Endothelial cell of umbilical vein (primary cell): ENCODE results near the gene SHISA5. TPM values are rescaled to one million over a fixed set of nuclear protein-coding genes. Genes with fewer than 3 reads are reported as not detected.

Experiments
- BruUV-seq: library from RNA; stranded (reverse); fragments of 400-500 nt; replicated peaks from 2 replicates; lab custom pipeline; 2021; lab: Mats Ljungman, UMichigan
- CTCF ChIA-PET: fragments of 300-600, 350-600 bp; sonication (Branson Sonifier 250); formaldehyde crosslinking; loops from one replicate; lab custom pipeline; 2021; ENCODE audit warnings: antibody characterized with exemption, inconsistent platforms; lab: Charles Lee
- POLR2A ChIA-PET: fragments of 300-600, 350-600 bp; sonication (Branson Sonifier 250); formaldehyde crosslinking; loops from one replicate; lab custom pipeline; 2021; ENCODE audit warnings: antibody characterized with exemption, inconsistent platforms; lab: Charles Lee
- DNase-seq: peaks from one replicate; pipeline ENCODE4 v3.0.0-alpha.2; 2011; ENCODE audit warnings: low read depth, low spot score
- FAIRE-seq: peaks from 2 replicates; lab custom pipeline; 2011; peaks lifted over from hg19 to GRCh38; lab: Jason Lieb, UNC
- H2AFZ ChIP-seq: 2 replicates; pipeline ENCODE4 v1.6.0; 2012; ENCODE audit warnings: low read depth, low read length, control low read depth, inconsistent platforms
- H3K27ac ChIP-seq: 2 replicates; pipeline ENCODE4 v1.5.1; 2011; ENCODE audit warnings: low read depth, mild to moderate bottlenecking, control low read depth, low read length, moderate library complexity; ENCODE audit not compliant: insufficient read depth
- H3K27me3 ChIP-seq, 2 experiments: 2 replicates each; pipeline versions ENCODE4 v1.6.0 to v1.6.1; 2011; ENCODE audit warnings: low read length in 2 of 2, mixed read lengths in 1 of 2; ENCODE audit not compliant: control insufficient read depth in 2 of 2, insufficient read depth in 2 of 2
- H3K36me3 ChIP-seq, 2 experiments: 2 replicates in 1 of 2; 3 replicates in 1 of 2; pipeline ENCODE4 v1.5.1; 2011; ENCODE audit warnings: low read length in 2 of 2, mild to moderate bottlenecking in 1 of 2, moderate library complexity in 1 of 2; ENCODE audit not compliant: control insufficient read depth in 2 of 2, insufficient read depth in 2 of 2; ENCODE audit errors: extremely low read depth in 1 of 2
- H3K4me1 ChIP-seq: 3 replicates; pipeline ENCODE4 v1.5.1; 2011; ENCODE audit warnings: mild to moderate bottlenecking, low read length; ENCODE audit not compliant: control insufficient read depth, insufficient read depth; ENCODE audit errors: extremely low read depth
- H3K4me2 ChIP-seq: 2 replicates; pipeline ENCODE4 v1.6.1; 2011; ENCODE audit warnings: low read length, control low read depth, mixed read lengths; ENCODE audit not compliant: insufficient read depth
- H3K4me3 ChIP-seq, 3 experiments: fragments of 200-600 bp in 1 of 3; sonication (generic), shearing (Covaris generic) in 1 of 3; replicated peaks in 1 of 3; 2 replicates each; pipeline ENCODE4 v1.5.1; 2011 to 2016; ENCODE audit warnings: control low read depth in 3 of 3, low read length in 3 of 3, mild to moderate bottlenecking in 2 of 3, inconsistent platforms in 1 of 3, low read depth in 1 of 3, moderate library complexity in 1 of 3; ENCODE audit not compliant: insufficient read depth in 1 of 3
- H3K79me2 ChIP-seq: 2 replicates; pipeline ENCODE4 v1.6.0; 2012; ENCODE audit warnings: low read length, inconsistent platforms; ENCODE audit not compliant: control insufficient read depth, insufficient read depth
- H3K9ac ChIP-seq: replicated peaks from 2 replicates; pipeline ENCODE3; 2011; ENCODE audit warnings: low read length, control low read depth; ENCODE audit not compliant: insufficient read depth; ENCODE audit errors: extremely low read depth
- H3K9me1 ChIP-seq: replicated peaks from 3 replicates; pipeline ENCODE4 v1.6.0; 2011; ENCODE audit warnings: mild to moderate bottlenecking, low read length; ENCODE audit not compliant: control insufficient read depth, insufficient read depth; ENCODE audit errors: extremely low read depth
- H3K9me3 ChIP-seq: replicated peaks from 2 replicates; pipeline ENCODE4 v1.5.1; 2012; ENCODE audit warnings: low read length, inconsistent platforms; ENCODE audit not compliant: control insufficient read depth, insufficient read depth
- H4K20me1 ChIP-seq: replicated peaks from 2 replicates; pipeline ENCODE3; 2011; ENCODE audit warnings: mild to moderate bottlenecking, low read length; ENCODE audit not compliant: control insufficient read depth, insufficient read depth; ENCODE audit errors: extremely low read depth
- EZH2 ChIP-seq: IDR thresholded peaks from 2 replicates; pipeline ENCODE4 v1.6.1; 2012; ENCODE audit warnings: borderline replicate concordance, low read depth, mild to moderate bottlenecking, moderate library complexity, low read length, inconsistent platforms; ENCODE audit not compliant: severe bottlenecking
- FOS ChIP-seq: IDR thresholded peaks from 2 replicates; pipeline ENCODE4 v1.6.1; 2011; ENCODE audit warnings: mild to moderate bottlenecking, low read length, moderate library complexity, borderline replicate concordance; ENCODE audit not compliant: insufficient read depth
- GATA2 ChIP-seq: IDR thresholded peaks from 2 replicates; pipeline ENCODE4 v1.7.0; 2011; ENCODE audit warnings: low read depth, mild to moderate bottlenecking, moderate library complexity, mixed read lengths, low read length; ENCODE audit not compliant: insufficient read length, insufficient read depth
- JUN ChIP-seq: IDR thresholded peaks from 2 replicates; pipeline ENCODE4 v1.6.1; 2011; ENCODE audit warnings: borderline replicate concordance, low read depth; ENCODE audit not compliant: insufficient read length, insufficient read depth
- MYC ChIP-seq: IDR thresholded peaks from one replicate; pipeline ENCODE4 v1.6.1; 2011; ENCODE audit warnings: mild to moderate bottlenecking, low read depth, low read length
- POLR2A ChIP-seq: IDR thresholded peaks from 2 replicates; pipeline ENCODE4 v1.6.1; 2012; ENCODE audit warnings: low read depth, mild to moderate bottlenecking, control low read depth, low read length
- POLR2AphosphoS5 ChIP-seq: IDR thresholded peaks from 2 replicates; pipeline ENCODE4 v1.6.1; 2012; ENCODE audit warnings: low read depth, mild to moderate bottlenecking, control low read depth, low read length, moderate library complexity; ENCODE audit not compliant: insufficient read depth
- dilution Hi-C: fragments of 300-500 bp; cut with MboI; formaldehyde crosslinking; loops from one replicate; pipeline ENCODE4 v1.15.0; 2019; ENCODE audit warnings: low sequenced_read_pairs; ENCODE audit not compliant: extremely low pct_ligation_motif_present
- intact Hi-C: fragments of 100-400 bp; cut with micrococcal nuclease; formaldehyde crosslinking; loops from one replicate; pipeline ENCODE4 v1.10.0; 2022
- polyA plus RNA-seq, 4 experiments: library from polyadenylated mRNA; depleted of rRNA in 3 of 4; stranded (reverse) in 3 of 4; unstranded in 1 of 4; fragments of >200 nt; gene quantifications; 2 replicates each; pipeline versions ENCODE4 v1.2.1 to v1.2.3, GENCODE V29; 2011 to 2012; ENCODE audit warnings: missing spikeins in 1 of 4
- total RNA-seq: library from RNA; stranded (reverse); gene quantifications from 2 replicates; pipeline ENCODE4 v1.2.3, GENCODE V29; 2021
- TF ChIP-seq, protein P1 (sequence below), 2 donors: IDR thresholded peaks; 1 replicate in 1 of 2; 2 replicates in 1 of 2; pipeline ENCODE4 v1.5.1; 2011; ENCODE audit warnings: low read length in 2 of 2, mild to moderate bottlenecking in 2 of 2, moderate library complexity in 2 of 2, control low read depth in 1 of 2, inconsistent platforms in 1 of 2, low read depth in 1 of 2; ENCODE audit not compliant: insufficient read depth in 1 of 2; ENCODE audit errors: extremely low read depth in 1 of 2
- TF ChIP-seq, protein P2 (sequence below): IDR thresholded peaks from 2 replicates; pipeline ENCODE4 v1.6.1; 2011; ENCODE audit not compliant: insufficient read depth, insufficient read length

The SHISA5 gene
- total and polyA plus RNA-seq, 2 donors (not counting 3 experiments of a cell fraction or from before 2014, with no cell fraction given): 205 to 320 TPM

DNA sequence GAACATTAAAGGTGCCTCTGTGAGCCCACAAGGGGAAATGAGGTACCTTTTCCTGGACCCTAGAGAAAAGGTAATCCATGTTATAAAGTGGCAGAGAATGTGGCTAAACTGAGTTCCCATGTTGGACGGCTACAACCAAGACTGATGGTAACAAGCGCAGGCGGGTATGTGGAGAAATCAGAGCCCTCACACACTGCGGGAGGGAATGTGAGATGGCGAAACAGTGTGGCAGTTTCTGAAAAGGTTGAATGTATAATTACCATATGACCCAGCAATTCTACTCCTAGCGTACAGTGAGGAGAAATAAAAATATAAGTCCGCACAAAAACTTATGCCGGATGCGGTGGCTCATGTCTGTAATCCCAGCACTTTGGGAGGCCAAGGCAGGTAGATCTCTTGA, 24.1 kb upstream of the SHISA5 start:
- Histone ChIP-seq H3K4me3 (no peak overlapping the region), H4K20me1 (no peaks in the 10 kb centered on the region), H3K79me2 (no peaks in the 10 kb centered on the region), H2AFZ (no peak overlapping the region), H3K4me1 (no peaks in the 10 kb centered on the region), H3K9me1 (no peaks in the 10 kb centered on the region), H3K27me3 (no peaks in the 10 kb centered on the region), H3K27ac (no peak overlapping the region), H3K9ac (no peak overlapping the region), H3K36me3 (no peaks in the 10 kb centered on the region), H3K9me3 (no peaks in the 10 kb centered on the region), H3K4me2 (no peak overlapping the region)
- no peak for TF ChIP-seq POLR2A
- TF ChIP-seq JUN: no peak
- TF ChIP-seq EZH2: no peak
- TF ChIP-seq, protein P1, sequence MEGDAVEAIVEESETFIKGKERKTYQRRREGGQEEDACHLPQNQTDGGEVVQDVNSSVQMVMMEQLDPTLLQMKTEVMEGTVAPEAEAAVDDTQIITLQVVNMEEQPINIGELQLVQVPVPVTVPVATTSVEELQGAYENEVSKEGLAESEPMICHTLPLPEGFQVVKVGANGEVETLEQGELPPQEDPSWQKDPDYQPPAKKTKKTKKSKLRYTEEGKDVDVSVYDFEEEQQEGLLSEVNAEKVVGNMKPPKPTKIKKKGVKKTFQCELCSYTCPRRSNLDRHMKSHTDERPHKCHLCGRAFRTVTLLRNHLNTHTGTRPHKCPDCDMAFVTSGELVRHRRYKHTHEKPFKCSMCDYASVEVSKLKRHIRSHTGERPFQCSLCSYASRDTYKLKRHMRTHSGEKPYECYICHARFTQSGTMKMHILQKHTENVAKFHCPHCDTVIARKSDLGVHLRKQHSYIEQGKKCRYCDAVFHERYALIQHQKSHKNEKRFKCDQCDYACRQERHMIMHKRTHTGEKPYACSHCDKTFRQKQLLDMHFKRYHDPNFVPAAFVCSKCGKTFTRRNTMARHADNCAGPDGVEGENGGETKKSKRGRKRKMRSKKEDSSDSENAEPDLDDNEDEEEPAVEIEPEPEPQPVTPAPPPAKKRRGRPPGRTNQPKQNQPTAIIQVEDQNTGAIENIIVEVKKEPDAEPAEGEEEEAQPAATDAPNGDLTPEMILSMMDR (IDR thresholded peaks at IDR 0.05; ENCODE audit: extremely low read depth in 1 of 2, insufficient read depth in 1 of 2, low read depth in 1 of 2, low read length in 2 of 2): no peak
- TF ChIP-seq FOS: no peak
- TF ChIP-seq MYC: no peak
- TF ChIP-seq, protein P2, sequence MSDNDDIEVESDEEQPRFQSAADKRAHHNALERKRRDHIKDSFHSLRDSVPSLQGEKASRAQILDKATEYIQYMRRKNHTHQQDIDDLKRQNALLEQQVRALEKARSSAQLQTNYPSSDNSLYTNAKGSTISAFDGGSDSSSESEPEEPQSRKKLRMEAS: no peak
- no peak for TF ChIP-seq POLR2AphosphoS5
- TF ChIP-seq GATA2: no peak
- dilution Hi-C loops: no loop called here
- ChIA-PET CTCF (interaction anchor here (0.6 to 1.7 kb wide), 3 partner anchors 21 to 92 kb away, joined by 3 to 5 read pairs (median 3); no protein-coding TSS in a partner anchor), POLR2A (no interaction called here)
- FAIRE-seq (no peak), DNase-seq (no peak)
- intact Hi-C loops: no loop called here
- BruUV-seq: no TSS peak
